K562 (cell line): ENCODE measurements around the gene ZNF432. TPM values are rescaled to one million over a fixed set of nuclear protein-coding genes. Genes with fewer than 3 reads are reported as not detected.
A peak's percentile ranks its signal among the peaks of the same experiment; 100 is the strongest.

Experiments
- ATAC-seq: fragments of 200-7000 bp; cut with Tn5 transposase; 3 replicates; pipeline ENCODE4 v1.9.1; 2020; ENCODE audit warnings: moderate library complexity
- BruUV-seq: library from RNA; stranded (reverse); fragments of 400-500 nt; replicated peaks from 2 replicates; lab custom pipeline; 2021; lab: Mats Ljungman, UMichigan
- CTCF ChIA-PET: fragments of 300-600 bp; formaldehyde crosslinking; extraction: SDS; loops from one replicate; lab custom pipeline; 2021; ENCODE audit warnings: low intra/inter-chr PET ratio; lab: Yijun Ruan, JAX
- POLR2A ChIA-PET: fragments of 300-600, 350-650 bp; sonication (Branson Sonifier 250); formaldehyde crosslinking; extraction: SDS; loops from one replicate; lab custom pipeline; 2021; ENCODE audit warnings: antibody characterized with exemption, inconsistent platforms; lab: Yijun Ruan, JAX
- DNase-seq, 4 experiments: peaks; one replicate each; pipeline versions ENCODE4 v3.0.0 to v3.0.0-alpha.2; 2011 to 2018; ENCODE audit warnings: low spot score in 3 of 4, mixed read lengths in 3 of 4; ENCODE audit errors: extremely low read depth in 1 of 4
- FAIRE-seq: peaks from 2 replicates; lab custom pipeline; 2011; peaks lifted over from hg19 to GRCh38; lab: Jason Lieb, UNC
- H2AFZ ChIP-seq: 2 replicates; pipeline ENCODE4 v1.6.0; 2011; ENCODE audit warnings: low read depth, low read length, control low read depth, inconsistent platforms
- H3K27ac ChIP-seq: fragments of 200-600 bp; 3 replicates; pipeline ENCODE4 v1.8.0; 2011; ENCODE audit warnings: low read depth, mild to moderate bottlenecking, control low read depth, inconsistent platforms, low read length, moderate library complexity, mixed read lengths; ENCODE audit errors: extremely low read depth
- H3K27me3 ChIP-seq, 2 experiments: fragments of 300-600 bp in 1 of 2; 2 replicates in 1 of 2; 3 replicates in 1 of 2; pipeline versions ENCODE4 v1.6.0 to v1.8.0; 2011; ENCODE audit warnings: inconsistent platforms in 2 of 2, low read length in 2 of 2, mild to moderate bottlenecking in 1 of 2, mixed read lengths in 1 of 2, moderate library complexity in 1 of 2; ENCODE audit not compliant: control insufficient read depth in 2 of 2, insufficient read depth in 2 of 2
- H3K36me3 ChIP-seq: fragments of 300-600 bp; 3 replicates; pipeline ENCODE4 v1.8.0; 2011; ENCODE audit warnings: mild to moderate bottlenecking, low read length, inconsistent platforms; ENCODE audit not compliant: control insufficient read depth, insufficient read depth
- H3K4me1 ChIP-seq, 2 experiments: fragments of 200-600 bp in 1 of 2; replicated peaks in 1 of 2; 2 replicates in 1 of 2; 3 replicates in 1 of 2; pipeline versions ENCODE4 v1.5.1 to v1.8.0; 2011; ENCODE audit warnings: inconsistent platforms in 2 of 2, low read length in 2 of 2, mild to moderate bottlenecking in 1 of 2, mixed read lengths in 1 of 2, moderate library complexity in 1 of 2; ENCODE audit not compliant: control insufficient read depth in 2 of 2, insufficient read depth in 2 of 2
- H3K4me2 ChIP-seq: 2 replicates; pipeline ENCODE4 v1.6.1; 2011; ENCODE audit warnings: low read length, control low read depth, inconsistent platforms, mixed read lengths; ENCODE audit not compliant: insufficient read depth
- H3K4me3 ChIP-seq: fragments of 200-600 bp; sonication (generic), shearing (Covaris generic); 2 replicates; pipeline ENCODE4 v1.5.1; 2016; ENCODE audit warnings: control low read depth, inconsistent platforms
- H3K79me2 ChIP-seq: fragments of 200-600 bp; 3 replicates; pipeline ENCODE4 v1.8.0; 2011; ENCODE audit warnings: low read length, inconsistent platforms; ENCODE audit not compliant: control insufficient read depth, insufficient read depth
- H3K9ac ChIP-seq, 2 experiments: 2 replicates each; pipeline versions ENCODE4 v1.6.0 to v1.6.1; 2011; ENCODE audit warnings: low read depth in 2 of 2, low read length in 2 of 2, control low read depth in 1 of 2, inconsistent platforms in 1 of 2, mild to moderate bottlenecking in 1 of 2, mixed read lengths in 1 of 2; ENCODE audit not compliant: insufficient read depth in 1 of 2
- H3K9me1 ChIP-seq: one replicate; pipeline ENCODE4 v1.6.0; 2011; ENCODE audit warnings: inconsistent platforms, mild to moderate bottlenecking, low read length, moderate library complexity; ENCODE audit not compliant: control insufficient read depth, insufficient read depth
- H3K9me3 ChIP-seq: replicated peaks from 2 replicates; pipeline ENCODE4 v1.5.1; 2011; ENCODE audit warnings: low read depth, low read length, inconsistent platforms; ENCODE audit not compliant: control insufficient read depth, insufficient read depth
- H4K20me1 ChIP-seq: replicated peaks from 2 replicates; pipeline ENCODE4 v1.6.1; 2011; ENCODE audit warnings: low read length, inconsistent platforms, mixed read lengths; ENCODE audit not compliant: control insufficient read depth, insufficient read depth
- CBX1 ChIP-seq: sonication (generic); IDR thresholded peaks from 2 replicates; pipeline ENCODE4 v1.6.1; 2016; ENCODE audit warnings: antibody characterized with exemption, low read depth, mild to moderate bottlenecking
- CBX5 ChIP-seq: IDR thresholded peaks from 2 replicates; pipeline ENCODE4 v1.6.1; 2014; ENCODE audit warnings: low read depth, borderline replicate concordance
- CEBPG ChIP-seq, 3 experiments: fragments of 200-800 bp in 1 of 3; sonication (Bioruptor generic) in 1 of 3; sonication (generic) in 1 of 3; formaldehyde crosslinking in 1 of 3; IDR thresholded peaks in 2 of 3; conservative IDR thresholded peaks in 1 of 3; 2 replicates each; pipeline versions ENCODE4 v1.6.1 to v1.8.0; 2016 to 2022; ENCODE audit warnings: missing compliant biosample characterization in 2 of 3, missing genetic modification characterization in 2 of 3, mild to moderate bottlenecking in 1 of 3, missing genetic modification reagents in 1 of 3
- ETV1 ChIP-seq: fragments of 450-650 bp; conservative IDR thresholded peaks from 2 replicates; pipeline ENCODE4 v1.6.1; 2016; ENCODE audit warnings: missing genetic modification characterization, control low read depth, low read depth, missing compliant biosample characterization
- HDAC6 ChIP-seq: IDR thresholded peaks from 2 replicates; pipeline ENCODE4 v1.6.1; 2012; ENCODE audit warnings: low read depth, mild to moderate bottlenecking, control low read depth, inconsistent platforms, low read length, moderate library complexity
- MYBL2 ChIP-seq, 2 experiments: fragments of 450-650 bp in 1 of 2; sonication (generic) in 1 of 2; formaldehyde crosslinking in 1 of 2; IDR thresholded peaks; 2 replicates each; pipeline versions ENCODE4 v1.6.1 to v1.8.1; 2017 to 2022; ENCODE audit warnings: borderline replicate concordance in 1 of 2, inconsistent platforms in 1 of 2, low read depth in 1 of 2, mild to moderate bottlenecking in 1 of 2, missing genetic modification reagents in 1 of 2, moderate library complexity in 1 of 2
- NFXL1 ChIP-seq: fragments of 450-650 bp; formaldehyde crosslinking; IDR thresholded peaks from 2 replicates; pipeline ENCODE4 v1.4.0; 2021; ENCODE audit warnings: mild to moderate bottlenecking
- RBM25 ChIP-seq: fragments of 200-400 bp; formaldehyde crosslinking; IDR thresholded peaks from 2 replicates; pipeline ENCODE4 v1.6.1; 2018; ENCODE audit warnings: low read length, low read depth, moderate library complexity; ENCODE audit not compliant: severe bottlenecking
- XRCC3 ChIP-seq: fragments of 450-650 bp; IDR thresholded peaks from 2 replicates; pipeline ENCODE4 v1.6.1; 2017; ENCODE audit warnings: mild to moderate bottlenecking, moderate library complexity
- ZNF175 ChIP-seq: fragments of 200-800 bp; sonication (Bioruptor generic); IDR thresholded peaks from 2 replicates; pipeline ENCODE4 v1.6.1; 2016; ENCODE audit warnings: low read depth, mild to moderate bottlenecking, missing genetic modification characterization, missing compliant biosample characterization
- ZNF274 ChIP-seq: IDR thresholded peaks from 2 replicates; pipeline ENCODE4 v1.6.1; 2011; ENCODE audit warnings: low read depth, mild to moderate bottlenecking, low read length, moderate library complexity, borderline replicate concordance
- WGBS: fragments of 100-300 bp; shearing (Covaris generic); methylation state at CpG from one replicate; pipeline ENCODE4 v1.1.6; 2016; ENCODE audit warnings: low coverage, mixed read lengths; ENCODE audit not compliant: insufficient coverage; ENCODE audit errors: missing lambda C conversion rate; 5-methylcytosine and 5-hydroxymethylcytosine counted together
- in situ Hi-C: fragments of 300-500 bp; cut with MboI; formaldehyde crosslinking; loops from 4 replicates; pipeline ENCODE4 v1.15.0; 2018; ENCODE audit warnings: inconsistent platforms, mixed read lengths
- intact Hi-C: fragments of 100-400 bp; cut with micrococcal nuclease; formaldehyde crosslinking; loops from 2 replicates; pipeline ENCODE4 v1.14.2; 2022
- polyA plus RNA-seq, 8 experiments: library from polyadenylated mRNA; depleted of rRNA in 4 of 8; stranded (reverse) in 5 of 8; unstranded in 3 of 8; fragments of >200 nt; fragmentation: Nextera tagmentation in 2 of 8; fragmentation: Illumina TruSeq in 1 of 8; extraction: Ambion mirVana in 2 of 8; extraction: Trizol in 1 of 8; gene quantifications; 2 replicates each; pipeline versions ENCODE4 v1.2.1 to v1.2.3, GENCODE V29; 2011 to 2014; ENCODE audit warnings: inconsistent platforms in 1 of 8, missing spikeins in 1 of 8
- total RNA-seq, 7 experiments: library from RNA; depleted of rRNA in 6 of 7; stranded (reverse); fragments of >200 nt in 6 of 7; fragmentation: Illumina TruSeq in 2 of 7; extraction: Trizol in 2 of 7; gene quantifications; 2 replicates each; pipeline versions ENCODE4 v1.2.1 to v1.2.3, GENCODE V29; 2011 to 2021; ENCODE audit warnings: low replicate concordance in 1 of 7
- TF ChIP-seq, protein P1 (sequence below), 2 experiments: fragments of 450-650 bp in 1 of 2; sonication (generic) in 1 of 2; formaldehyde crosslinking in 1 of 2; IDR thresholded peaks in 1 of 2; conservative IDR thresholded peaks in 1 of 2; 2 replicates each; pipeline versions ENCODE4 v1.6.1 to v1.8.1; 2016 to 2023; ENCODE audit warnings: mild to moderate bottlenecking in 2 of 2, moderate library complexity in 2 of 2, inconsistent platforms in 1 of 2, missing genetic modification reagents in 1 of 2
- TF ChIP-seq, protein P2 (sequence below): fragments of 450-650 bp; IDR thresholded peaks from 2 replicates; pipeline ENCODE4 v1.6.1; 2018; ENCODE audit warnings: mild to moderate bottlenecking, low read depth; ENCODE audit not compliant: partially characterized antibody
- TF ChIP-seq, protein P3 (sequence below): fragments of 250-450 bp; sonication (Bioruptor Pico); IDR thresholded peaks from 2 replicates; pipeline ENCODE4 v1.5.1; 2021; ENCODE audit warnings: mild to moderate bottlenecking

ZNF432 gene
- total and polyA plus RNA-seq, 9 of the 15 experiments (the other 6 are each of a cell fraction or from before 2014, with no cell fraction given) = 2.6 to 6.8 (median 4.0) TPM

DNA sequence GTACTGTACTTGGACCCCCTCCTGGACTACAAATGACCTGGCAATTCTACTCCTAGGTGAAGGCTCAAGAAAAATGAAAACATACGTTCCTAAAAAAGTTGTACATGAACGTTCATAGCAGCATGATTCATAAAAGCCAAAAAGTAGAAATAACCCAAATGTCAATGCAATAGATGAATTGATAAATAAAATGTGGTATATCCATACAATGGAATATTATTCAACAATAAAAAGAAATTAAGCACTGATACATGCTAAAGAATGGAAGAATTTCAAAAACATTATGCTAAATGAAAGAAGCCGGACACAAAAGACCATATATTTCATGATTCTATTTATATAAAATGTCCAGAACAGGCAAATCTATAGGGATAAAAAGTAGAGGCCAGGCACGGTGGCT, 9.5 kb downstream of the ZNF432 start (continued):
- no peak for TF ChIP-seq ETV1

DNA sequence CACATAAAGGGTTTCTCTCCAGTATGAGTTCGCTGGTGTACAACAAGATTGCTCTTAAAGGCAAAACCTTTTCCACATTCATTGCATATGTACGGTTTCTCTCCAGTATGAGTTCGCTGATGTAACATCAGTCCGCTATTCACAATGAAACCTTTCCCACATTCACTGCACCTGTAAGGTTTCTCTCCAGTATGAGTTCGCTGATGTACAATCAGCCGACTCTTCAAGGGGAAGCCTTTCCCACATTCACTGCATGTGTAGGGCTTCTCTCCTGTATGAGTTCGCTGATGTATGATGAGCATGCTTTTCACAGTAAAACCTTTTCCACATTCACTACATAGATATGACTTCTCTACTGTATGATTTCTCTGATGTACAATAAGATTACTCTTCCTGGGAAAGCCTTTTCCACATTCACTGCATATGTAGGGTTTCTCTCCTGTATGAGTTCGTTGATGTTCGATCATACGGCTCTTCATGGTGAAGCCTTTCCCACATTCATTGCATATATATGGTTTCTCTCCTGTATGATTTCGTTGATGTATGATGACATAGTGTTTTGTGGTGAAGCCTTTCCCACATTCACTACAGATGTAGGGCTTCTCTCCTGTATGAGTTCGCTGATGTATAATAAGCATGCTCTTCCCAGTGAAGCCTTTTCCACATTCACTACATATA, 14.4 kb downstream of the ZNF432 start:
- DNase-seq = no peak
- no peak for FAIRE-seq
- Histone ChIP-seq H3K36me3 (peaks cover 32% of the 10 kb centered on the region; the same call in 2 of the 3 replicates), H3K4me2 (no peak overlapping the region), H3K9me1 (no peaks in the 10 kb centered on the region), H3K79me2 (no peaks in the 10 kb centered on the region), H3K9me3 (peaks cover 37% of the 10 kb centered on the region), H4K20me1 (no peaks in the 10 kb centered on the region), H3K4me1 (no peaks in the 10 kb centered on the region), H3K27ac (no peak overlapping the region), H3K4me3 (no peak overlapping the region), H2AFZ (no peak overlapping the region), H3K27me3 (no peaks in the 10 kb centered on the region), H3K9ac (no peak overlapping the region)
- in situ Hi-C loops = no loop called here
- ATAC-seq = no peak
- BruUV-seq = no TSS peak
- POLR2A ChIA-PET = no interaction called here
- 79% methylated on average over 12 of the region's 12 CpGs for WGBS
- CTCF ChIA-PET = no interaction called here
- intact Hi-C loops = no loop called here
- TF ChIP-seq, protein P1, sequence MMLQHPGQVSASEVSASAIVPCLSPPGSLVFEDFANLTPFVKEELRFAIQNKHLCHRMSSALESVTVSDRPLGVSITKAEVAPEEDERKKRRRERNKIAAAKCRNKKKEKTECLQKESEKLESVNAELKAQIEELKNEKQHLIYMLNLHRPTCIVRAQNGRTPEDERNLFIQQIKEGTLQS (IDR thresholded peaks at IDR 0.05) = peak; percentile 31; the same call in 1 of the 2 replicates
- TF ChIP-seq, protein P1 (CRISPR knock-in tag; conservative IDR thresholded peaks at IDR 0.05) = no peak
- TF ChIP-seq, protein P2, sequence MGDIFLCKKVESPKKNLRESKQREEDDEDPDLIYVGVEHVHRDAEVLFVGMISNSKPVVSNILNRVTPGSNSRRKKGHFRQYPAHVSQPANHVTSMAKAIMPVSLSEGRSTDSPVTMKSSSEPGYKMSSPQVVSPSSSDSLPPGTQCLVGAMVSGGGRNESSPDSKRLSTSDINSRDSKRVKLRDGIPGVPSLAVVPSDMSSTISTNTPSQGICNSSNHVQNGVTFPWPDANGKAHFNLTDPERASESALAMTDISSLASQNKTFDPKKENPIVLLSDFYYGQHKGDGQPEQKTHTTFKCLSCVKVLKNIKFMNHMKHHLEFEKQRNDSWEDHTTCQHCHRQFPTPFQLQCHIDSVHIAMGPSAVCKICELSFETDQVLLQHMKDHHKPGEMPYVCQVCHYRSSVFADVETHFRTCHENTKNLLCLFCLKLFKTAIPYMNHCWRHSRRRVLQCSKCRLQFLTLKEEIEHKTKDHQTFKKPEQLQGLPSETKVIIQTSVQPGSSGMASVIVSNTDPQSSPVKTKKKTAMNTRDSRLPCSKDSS = peak; percentile 82
- TF ChIP-seq RBM25 = peak; percentile 50
- no peak for TF ChIP-seq HDAC6
- 0 out of 2 replicates have a peak, but pooled peaks have one; percentile 54 for TF ChIP-seq CBX5
- TF ChIP-seq ZNF175 (CRISPR knock-in tag) = no peak
- TF ChIP-seq NFXL1 = no peak
- TF ChIP-seq, protein P3, sequence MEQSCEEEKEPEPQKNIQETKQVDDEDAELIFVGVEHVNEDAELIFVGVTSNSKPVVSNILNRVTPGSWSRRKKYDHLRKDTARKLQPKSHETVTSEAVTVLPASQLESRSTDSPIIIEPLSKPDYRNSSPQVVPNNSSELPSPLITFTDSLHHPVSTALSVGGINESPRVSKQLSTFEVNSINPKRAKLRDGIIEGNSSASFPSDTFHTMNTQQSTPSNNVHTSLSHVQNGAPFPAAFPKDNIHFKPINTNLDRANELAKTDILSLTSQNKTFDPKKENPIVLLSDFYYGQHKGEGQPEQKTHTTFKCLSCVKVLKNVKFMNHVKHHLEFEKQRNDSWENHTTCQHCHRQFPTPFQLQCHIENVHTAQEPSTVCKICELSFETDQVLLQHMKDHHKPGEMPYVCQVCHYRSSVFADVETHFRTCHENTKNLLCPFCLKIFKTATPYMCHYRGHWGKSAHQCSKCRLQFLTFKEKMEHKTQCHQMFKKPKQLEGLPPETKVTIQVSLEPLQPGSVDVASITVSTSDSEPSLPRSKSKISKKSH (CRISPR knock-in tag) = 0 out of 2 replicates have a peak, but pooled peaks have one; percentile 14
- TF ChIP-seq CEBPG (CRISPR knock-in tag; IDR thresholded peaks at IDR 0.05) = no peak
- TF ChIP-seq CEBPG (tag; conservative IDR thresholded peaks at IDR 0.05 in 1 of 2, IDR thresholded peaks at IDR 0.05 in 1 of 2) = 0 out of 4 replicates have a peak, but pooled peaks of 1 of the 2 experiments have one; percentile 45
- 0 out of 2 replicates have a peak, but pooled peaks have one; percentile 23 for TF ChIP-seq XRCC3
- peak; percentile 77; the same call in 1 of the 2 replicates for TF ChIP-seq CBX1
- peak; percentile 69; the same call in 1 of the 2 replicates for TF ChIP-seq ZNF274
- TF ChIP-seq MYBL2 (IDR thresholded peaks at IDR 0.05; ENCODE audit: low read depth) = no peak
- TF ChIP-seq MYBL2 (CRISPR knock-in tag; IDR thresholded peaks at IDR 0.05; ENCODE audit: borderline replicate concordance) = no peak
